HG03354 (cell line): ENCODE measurements around the gene SERPINE2.

Experiments
- ATAC-seq: cut with Tn5 transposase; IDR thresholded peaks from one replicate; pipeline ENCODE4 v1.9.1; 2021; ENCODE audit warnings: mild to moderate bottlenecking; ENCODE audit not compliant: unreplicated experiment, poor library complexity, severe bottlenecking

SERPINE2 gene

GRCh38 chr2:224039080-224039769 lies at the start of gene SERPINE2:
TSS of gene SERPINE2 (minus strand) at chr2:224039286. CDS start at chr2:224001900, 37,386 bp downstream.
- ATAC-seq = peak; percentile 63

GRCh38 chr2:224086226-224086914 lies 47.3 kb upstream of the SERPINE2 start:
- ATAC-seq = no peak

- ATAC-seq = no peak
These were observed 46.7 kb upstream of the SERPINE2 start for GRCh38 chr2:224085811-224086210.

GRCh38 chr2:224085246-224085645 lies 46.2 kb upstream of the SERPINE2 start:
- no peak for ATAC-seq

- ATAC-seq = no peak
These were observed 45.3 kb upstream of the SERPINE2 start for GRCh38 chr2:224084266-224084892.

GRCh38 chr2:224083638-224084037 lies 44.6 kb upstream of the SERPINE2 start:
- ATAC-seq = no peak

- ATAC-seq = no peak
These were observed 39.6 kb upstream of the SERPINE2 start for GRCh38 chr2:224078656-224079055.

GRCh38 chr2:224077773-224078507 lies 38.9 kb upstream of the SERPINE2 start:
- no peak for ATAC-seq

- ATAC-seq = no peak
These were observed 36.5 kb upstream of the SERPINE2 start for GRCh38 chr2:224075588-224075987.

- ATAC-seq = no peak
These were observed 34.6 kb upstream of the SERPINE2 start for GRCh38 chr2:224073676-224074075.

GRCh38 chr2:224072541-224073188 lies 33.6 kb upstream of the SERPINE2 start:
- ATAC-seq = no peak

GRCh38 chr2:224069172-224069571 lies 30.1 kb upstream of the SERPINE2 start:
- ATAC-seq = no peak

GRCh38 chr2:224063298-224063648 lies 24.2 kb upstream of the SERPINE2 start:
- peak; percentile 63 for ATAC-seq

- peak; percentile 97 for ATAC-seq
These were observed 23.6 kb upstream of the SERPINE2 start for GRCh38 chr2:224062481-224063297.

GRCh38 chr2:224060783-224061482 lies 21.8 kb upstream of the SERPINE2 start:
- no peak for ATAC-seq

GRCh38 chr2:224059178-224059577 lies 20.1 kb upstream of the SERPINE2 start:
- no peak for ATAC-seq

GRCh38 chr2:224058048-224058775 lies 19.1 kb upstream of the SERPINE2 start:
- no peak for ATAC-seq

- ATAC-seq = no peak
These were observed 17.8 kb upstream of the SERPINE2 start for GRCh38 chr2:224056889-224057288.
